NT2/D1 (cell line): ENCODE data around the gene CRADD.

ENCODE experiments used
- SUZ12 ChIP-seq: IDR thresholded peaks from 2 replicates; pipeline ENCODE4 v1.6.1; 2011; ENCODE audit not compliant: insufficient read length, insufficient read depth; ENCODE audit errors: extremely low read depth
- ZNF274 ChIP-seq: IDR thresholded peaks from 2 replicates; pipeline ENCODE4 v1.6.1; 2011; ENCODE audit warnings: mild to moderate bottlenecking, low read depth, low read length

DNA sequence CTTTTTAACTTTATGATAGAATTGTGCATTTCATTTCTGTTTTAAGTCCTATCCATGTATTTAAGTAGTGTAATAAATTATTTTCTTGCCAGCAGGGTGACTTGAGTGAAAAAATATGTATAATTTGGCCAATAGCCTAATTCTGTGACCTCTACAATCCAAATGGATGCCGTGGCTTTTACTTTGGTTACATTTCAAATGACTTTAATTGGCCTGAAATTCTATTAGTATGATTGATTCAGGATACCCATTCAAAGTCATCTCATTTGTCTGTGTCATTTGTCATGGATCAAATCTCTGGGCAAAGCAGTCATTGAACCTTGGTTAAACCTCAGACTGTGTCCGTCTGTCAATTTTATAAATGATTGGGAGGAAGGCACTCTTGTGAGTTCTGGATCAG is 29.6 kb downstream of the CRADD start:
- TF ChIP-seq SUZ12 (no peak), ZNF274 (no peak)
